Measurements from ENCODE around the gene ALKBH2.

Gene ALKBH2

DNA sequence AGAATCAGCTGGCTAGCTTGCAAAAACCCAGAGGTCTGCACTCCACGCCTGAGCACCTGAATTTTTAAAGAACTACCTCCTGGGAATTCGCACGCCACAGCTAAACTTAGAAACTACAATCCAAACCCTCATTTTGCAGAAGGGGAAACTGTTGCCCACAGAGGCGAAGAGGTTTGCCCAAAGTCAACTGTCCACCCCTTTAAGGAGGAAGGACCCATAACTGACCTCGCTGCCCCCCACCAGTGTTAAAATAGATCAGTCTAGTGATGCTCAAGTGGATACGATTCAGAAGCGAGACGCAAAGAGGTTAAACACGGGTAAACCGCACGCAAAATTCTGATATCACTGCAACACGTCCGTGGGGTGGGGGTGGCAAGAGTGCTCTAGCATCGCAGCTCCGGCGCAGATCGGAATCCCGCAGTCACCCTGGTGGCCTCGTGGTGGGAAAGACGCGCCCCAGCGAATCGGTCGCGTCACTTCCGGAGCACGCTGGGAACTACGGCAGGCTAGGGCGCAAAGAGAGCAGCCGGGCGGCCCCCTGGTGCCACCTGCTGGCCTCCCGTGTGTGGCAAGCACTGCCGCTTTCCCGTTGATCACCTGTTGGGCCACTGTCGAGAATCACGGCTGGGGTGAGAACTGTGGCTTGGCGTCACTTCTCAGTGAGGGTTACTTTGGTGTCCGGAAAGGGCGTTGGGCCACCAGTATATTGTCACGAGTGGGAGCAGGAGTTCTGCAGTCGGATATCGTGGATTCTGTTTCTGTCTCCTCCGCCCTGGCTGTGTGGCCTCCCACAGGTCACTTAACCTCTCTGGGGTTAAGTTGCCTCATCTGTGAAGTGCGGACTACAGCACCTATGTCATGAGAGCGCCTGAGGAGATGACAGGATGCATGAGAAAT lies at the start of gene ALKBH2:
TSS of gene ALKBH2 (minus strand) at position 451 of the 897 bp plus-strand sequence. CDS start 686 bp downstream, outside the sequence.
- DNase-seq, result peak; percentile 95 to 96

DNA sequence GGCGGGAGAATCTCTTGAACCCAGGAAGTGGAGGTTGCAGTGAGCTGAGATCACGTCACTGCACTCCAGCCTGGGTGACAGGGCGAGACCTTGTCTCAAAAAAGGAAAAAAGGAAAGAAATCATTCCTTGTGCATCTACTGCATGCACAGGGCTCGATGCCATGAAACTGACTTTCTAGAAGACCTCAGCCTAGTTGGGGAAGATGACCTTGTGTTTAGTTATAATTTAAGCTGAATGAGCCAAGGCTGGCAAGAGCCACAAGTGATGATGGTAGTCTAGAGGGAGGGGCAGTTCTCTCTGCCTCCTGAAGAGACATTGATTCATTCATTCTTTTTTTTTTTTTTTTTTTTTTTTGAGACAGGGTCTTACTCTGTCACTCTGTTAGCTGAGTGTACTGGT lies 47.3 kb upstream of the ALKBH2 start:
- no peak for DNase-seq

DNA sequence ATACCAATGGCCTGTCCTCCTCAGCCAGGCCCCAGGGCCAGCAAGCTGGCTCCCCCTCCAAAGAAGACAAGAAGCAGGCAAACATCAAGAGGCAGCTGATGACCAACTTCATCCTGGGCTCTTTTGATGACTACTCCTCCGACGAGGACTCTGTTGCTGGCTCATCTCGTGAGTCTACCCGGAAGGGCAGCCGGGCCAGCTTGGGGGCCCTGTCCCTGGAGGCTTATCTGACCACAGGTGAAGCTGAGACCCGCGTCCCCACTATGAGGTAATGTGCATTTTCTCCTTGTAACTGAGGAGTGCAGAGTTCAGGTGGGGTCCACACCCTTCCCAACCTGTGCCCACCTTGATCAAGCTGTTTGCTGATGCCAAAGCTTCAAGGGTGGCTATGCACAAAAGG lies 46.5 kb upstream of the ALKBH2 start:
- DNase-seq, result no peak

DNA sequence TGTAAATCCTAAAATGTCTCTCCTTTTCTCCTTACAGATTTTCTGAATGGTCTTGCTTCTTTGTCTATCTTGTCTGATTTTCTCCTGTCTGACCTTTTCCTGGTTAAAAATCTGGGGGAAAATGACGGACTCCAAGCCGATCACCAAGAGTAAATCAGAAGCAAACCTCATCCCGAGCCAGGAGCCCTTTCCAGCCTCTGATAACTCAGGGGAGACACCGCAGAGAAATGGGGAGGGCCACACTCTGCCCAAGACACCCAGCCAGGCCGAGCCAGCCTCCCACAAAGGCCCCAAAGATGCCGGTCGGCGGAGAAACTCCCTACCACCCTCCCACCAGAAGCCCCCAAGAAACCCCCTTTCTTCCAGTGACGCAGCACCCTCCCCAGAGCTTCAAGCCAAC lies 46.1 kb upstream of the ALKBH2 start:
- DNase-seq, result no peak

DNA sequence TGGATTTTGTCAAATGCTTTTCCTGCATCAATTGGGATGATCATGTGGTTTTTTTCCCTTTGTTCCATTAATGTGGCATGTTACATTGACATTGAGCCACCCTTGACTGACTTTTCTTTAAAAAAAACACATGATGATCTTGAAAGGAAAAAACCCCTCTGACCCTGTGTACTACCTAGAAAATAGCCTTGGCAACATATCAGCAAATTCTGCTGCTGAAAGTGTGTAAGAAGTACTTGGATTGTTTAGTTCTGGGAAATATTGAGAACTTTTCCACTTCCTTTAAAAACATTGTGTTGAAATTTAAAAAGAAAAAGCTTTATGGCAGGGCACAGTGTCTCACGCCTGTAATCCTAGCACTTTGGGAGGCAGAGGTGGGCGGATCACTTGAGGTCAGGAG lies 43.8 kb upstream of the ALKBH2 start:
- no peak for DNase-seq

DNA sequence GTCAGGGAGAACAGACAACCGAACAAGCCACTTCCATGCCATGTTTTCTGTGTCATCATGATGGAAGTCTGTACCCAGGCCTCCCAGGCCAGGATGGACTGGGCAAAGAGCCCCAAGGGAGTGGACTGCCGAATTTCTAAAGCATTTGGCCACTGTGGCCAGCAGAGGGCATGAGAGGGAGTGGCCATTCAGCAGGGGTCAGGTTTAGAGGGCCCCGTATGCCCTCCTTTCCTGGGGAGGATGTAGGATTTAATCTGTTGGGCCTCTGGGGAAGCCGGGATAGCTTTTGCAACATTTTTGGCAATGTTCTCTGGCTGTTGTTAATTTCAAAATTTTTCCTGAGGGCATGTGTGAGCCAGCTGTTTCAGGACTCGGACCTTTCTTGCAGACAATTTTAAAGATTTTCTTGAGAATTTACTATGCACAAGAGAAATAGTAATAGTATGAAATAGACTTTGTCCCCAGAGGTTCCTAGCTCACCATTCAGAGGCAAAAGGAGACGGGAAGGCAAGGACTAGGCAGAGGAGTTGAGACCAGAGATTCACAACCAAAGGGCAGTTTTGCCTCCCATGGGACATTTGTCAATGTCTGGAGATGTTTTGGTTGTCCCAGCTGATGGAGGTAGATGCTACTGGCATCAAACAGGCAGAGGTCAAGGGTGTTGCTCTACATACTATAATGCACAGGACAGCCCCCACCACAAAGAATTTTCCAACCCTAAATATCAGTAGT lies 41.1 kb upstream of the ALKBH2 start:
- DNase-seq, result no peak

DNA sequence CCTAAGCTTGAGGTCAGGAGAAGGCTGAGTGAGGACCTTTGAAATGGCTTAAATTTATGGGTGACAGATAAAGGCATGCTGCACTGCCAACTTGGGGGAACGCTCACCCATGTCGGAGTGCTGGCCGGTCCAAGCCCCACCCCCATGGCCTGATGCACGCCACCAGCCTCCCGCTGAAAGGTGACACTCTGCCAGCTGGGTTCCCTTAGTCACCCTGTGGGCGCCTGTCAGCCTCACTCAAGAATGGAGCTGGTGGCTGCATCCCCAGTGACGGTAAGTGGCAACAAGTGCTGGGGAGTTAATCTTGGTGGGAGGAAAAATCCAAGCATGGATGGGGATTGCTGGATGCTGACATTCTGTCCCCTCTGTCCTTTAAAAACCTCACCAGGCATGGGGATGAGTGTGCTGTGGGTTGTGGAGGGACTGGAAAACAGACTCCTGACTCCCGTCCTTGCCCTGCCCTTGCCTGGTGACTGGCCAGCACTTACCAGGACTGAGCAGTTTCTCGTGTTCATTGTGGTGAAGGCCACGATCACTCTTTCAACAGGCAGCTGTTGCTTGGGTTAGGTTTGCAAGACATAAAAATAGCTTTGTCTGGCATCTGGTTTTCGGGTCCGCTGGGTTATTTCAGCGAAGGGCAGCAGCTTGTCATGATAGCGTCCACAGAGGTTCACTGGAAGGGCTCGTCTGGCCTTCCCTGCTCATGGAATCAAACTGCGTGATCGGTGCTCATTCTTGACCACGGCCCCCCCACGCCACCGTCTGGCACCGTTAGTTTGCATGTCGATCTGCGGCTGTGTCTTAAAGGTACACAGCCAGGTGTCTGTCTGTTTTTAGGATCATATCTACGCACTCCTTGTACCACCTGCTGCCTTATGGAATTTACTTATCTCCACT lies 38.1 kb upstream of the ALKBH2 start:
- no peak for DNase-seq

DNA sequence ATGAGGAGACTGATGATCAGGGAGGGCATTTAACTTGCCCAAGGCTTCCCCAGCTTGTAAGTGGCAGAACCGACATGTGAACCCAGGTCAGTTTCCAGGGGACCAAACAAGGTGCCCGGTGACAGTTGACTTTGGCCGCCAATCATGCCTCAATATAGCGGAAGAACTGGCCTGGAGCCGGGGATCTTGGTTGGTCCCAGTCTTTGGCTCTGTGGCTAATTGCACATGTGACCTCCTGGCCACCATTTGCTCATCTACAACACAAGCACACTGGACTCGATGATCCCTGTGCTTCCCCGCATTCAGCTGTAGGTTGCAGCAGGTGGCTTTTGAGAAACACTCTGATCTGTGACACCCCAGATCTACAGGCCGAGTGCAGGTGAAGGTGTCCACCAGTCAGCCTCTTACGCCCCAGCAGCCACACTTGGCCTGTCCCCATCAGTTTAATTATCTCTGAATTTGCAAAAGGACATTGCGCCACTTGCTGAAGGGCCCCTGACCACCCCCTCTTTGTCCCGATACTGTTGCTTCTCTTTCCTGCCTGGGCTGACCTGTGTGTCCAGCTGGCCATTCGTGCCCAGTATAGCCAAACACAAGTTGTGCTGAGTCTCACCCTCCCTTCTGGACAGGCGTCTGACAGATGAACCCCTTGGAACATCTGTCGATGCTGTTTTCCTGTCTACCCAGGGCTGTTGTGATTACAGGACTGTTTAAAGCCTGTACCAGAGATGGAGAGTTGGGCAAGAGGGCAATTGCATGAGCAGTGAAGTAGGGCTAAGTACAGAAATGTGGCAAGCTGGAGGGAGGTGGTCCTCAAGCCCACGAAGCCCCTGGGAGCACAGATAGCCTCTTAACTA lies 37.3 kb upstream of the ALKBH2 start:
- no peak for DNase-seq

DNA sequence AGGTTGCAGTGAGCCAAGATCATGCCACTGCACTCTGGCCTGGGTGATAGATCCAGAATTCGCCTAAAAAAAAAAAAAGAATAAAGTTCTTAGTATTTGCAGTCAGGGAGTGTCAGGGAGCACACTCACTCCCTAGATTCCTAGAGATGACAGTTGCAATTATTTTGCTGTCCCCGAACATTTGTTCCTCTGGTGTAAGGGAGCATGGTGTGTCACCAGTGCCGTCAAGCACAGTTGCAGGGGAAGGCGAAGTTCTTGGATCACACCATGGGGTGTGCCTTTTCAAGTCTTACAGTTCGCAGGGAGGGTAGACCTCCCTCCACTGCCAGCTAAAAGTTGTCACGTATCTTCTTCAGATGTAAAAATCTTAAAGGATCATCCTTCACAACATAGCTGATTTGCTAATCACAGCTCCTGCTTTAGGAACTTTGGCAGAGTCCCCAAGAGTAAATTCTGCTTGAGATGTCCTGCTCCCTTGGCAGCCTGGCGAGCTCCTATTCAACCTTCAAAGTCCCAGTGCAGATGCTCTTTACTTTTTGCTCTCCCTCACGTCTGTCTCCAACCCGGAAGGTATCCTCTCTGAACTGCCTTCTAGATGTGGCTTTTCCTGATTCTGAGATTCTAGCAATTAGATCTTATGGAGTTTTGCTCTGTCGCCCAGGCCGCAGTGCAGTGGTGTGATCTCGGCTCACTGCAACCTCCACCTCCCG lies 34.4 kb upstream of the ALKBH2 start:
- no peak for DNase-seq

DNA sequence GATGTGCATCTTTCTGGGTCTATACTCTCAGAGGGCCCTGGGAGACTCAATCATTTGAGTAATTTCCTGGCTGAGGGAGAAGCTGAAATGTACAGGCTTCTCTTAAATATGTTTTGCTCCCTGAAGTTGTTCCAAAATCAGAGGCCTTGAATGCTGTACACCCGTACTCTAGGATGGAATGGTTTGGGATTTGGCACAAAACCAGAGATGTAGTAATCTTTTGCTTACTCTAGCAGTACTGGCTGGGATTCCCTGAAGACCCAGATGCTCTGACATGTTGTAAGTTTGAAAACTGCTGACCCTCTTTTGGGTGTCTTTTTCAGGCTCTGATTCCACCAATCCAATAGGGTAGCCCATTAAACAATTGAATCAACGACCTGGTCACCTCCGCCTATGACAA lies 33.5 kb upstream of the ALKBH2 start:
- no peak for DNase-seq

DNA sequence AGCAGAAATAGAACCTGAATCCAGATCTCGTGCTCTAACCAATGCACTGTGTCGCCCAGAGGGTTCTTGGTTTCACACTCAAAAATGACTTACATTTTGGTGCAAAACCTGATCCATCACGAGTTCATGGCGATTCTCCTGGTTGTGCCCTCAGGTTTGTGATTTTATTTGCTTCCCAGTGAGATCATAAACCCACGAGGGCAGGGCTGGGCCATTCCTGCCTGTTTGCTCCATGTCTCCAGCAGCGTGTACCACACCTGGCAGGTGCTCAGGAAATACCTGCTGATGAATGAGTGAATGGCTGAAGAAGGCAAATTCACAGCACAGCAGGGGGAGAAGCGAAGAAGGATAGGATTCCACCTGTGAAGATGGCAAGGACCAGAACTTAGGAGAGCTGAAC lies 32.5 kb upstream of the ALKBH2 start:
- no peak for DNase-seq

DNA sequence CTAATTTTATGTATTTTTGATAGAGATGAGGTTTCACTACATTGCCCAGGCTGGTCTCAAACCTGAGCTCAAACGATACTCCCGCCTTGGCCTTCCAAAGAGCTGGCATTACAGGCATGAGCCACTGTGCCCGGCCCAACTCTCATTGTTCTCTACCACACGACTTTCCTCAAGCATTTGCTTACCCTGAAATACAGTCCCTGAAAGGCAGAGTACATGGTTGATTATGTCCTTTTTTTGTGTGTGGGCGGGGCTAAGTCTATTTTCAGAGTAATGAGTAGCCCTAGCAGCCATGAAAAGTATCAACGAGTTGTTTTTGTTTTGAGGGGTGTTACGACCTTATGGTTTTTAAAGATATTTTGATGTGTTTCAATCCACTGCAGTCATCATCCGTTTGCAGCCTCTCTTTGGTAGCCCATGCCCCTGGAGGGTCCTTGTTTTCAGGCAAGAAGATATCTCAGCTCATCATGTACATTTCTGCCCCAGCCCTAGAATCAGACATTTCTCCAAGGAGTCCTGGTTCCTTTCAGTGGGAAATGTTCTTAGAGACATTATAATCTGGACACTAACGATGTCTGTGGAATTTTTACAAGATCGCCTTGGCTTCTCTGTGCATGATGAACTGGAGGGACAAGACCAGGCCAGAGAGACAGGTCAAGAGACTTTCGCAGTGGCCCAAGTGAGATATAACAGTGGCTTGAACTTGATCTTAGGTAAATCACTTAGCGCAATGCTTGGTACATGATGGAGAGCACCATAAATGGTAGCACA lies 31.8 kb upstream of the ALKBH2 start:
- DNase-seq, result no peak

DNA sequence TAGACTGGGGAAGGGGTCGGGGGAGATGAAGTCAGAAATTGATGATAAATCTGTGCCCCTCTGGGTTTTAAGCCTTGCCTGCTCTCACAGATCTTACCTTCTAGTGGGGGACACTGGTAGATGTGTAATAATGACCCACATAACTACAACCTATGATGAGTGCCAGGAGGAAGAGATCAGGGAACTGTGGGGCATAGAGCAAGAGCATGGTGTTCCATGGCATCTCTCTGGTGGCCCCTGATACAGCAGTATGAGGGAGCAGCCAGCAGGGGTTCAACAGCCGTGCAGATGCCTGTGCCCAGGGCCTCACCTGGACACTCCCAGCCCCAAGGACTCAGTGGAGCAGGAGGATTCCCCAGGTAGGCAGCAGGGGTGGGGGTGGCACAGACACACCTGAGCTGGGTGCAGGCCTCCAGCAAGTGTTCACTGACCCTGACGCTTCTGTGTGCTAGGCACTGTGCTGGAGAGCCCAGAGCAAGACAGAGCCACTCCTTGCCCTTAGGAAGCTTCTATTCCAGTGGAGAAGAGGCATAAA lies 28.1 kb upstream of the ALKBH2 start:
- no peak for DNase-seq

DNA sequence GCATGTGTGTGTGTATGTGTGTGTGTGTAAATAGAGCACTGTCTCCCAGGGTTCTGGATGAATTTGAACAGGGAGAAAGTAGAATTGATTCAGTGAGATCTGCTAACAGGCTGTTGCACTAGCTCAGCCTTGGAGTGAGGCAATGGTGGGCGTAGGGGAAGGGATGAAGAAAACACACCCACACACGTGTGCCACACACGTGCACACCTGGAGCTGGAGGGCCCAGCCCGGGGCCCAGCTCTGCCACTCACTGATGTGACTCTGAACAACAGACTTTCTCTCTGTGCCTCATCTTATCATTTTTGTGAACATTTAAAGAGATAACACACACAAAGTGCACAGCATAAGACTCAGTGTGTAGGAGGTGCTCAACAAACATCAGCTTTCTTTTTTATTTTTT lies 27.3 kb upstream of the ALKBH2 start:
- no peak for DNase-seq

DNA sequence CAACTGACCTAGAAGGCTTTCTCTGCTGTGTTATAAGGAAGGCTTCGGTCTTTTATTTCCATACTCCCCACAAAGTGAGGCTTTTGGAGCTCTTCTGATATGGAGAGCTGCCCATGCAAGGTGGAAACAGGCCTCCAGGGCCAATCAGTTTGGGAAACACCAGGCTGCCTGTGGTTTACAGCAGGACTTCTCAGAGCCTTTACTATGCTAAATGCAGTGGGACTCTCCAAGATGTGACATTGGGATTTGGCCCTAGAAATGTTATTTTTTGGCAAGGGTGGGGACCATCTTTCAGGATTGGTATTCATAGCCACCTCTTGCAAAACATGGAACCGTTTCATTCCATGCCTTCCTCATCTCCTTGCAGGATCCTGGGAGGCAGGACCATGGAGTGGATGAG lies 26.8 kb upstream of the ALKBH2 start:
- no peak for DNase-seq

DNA sequence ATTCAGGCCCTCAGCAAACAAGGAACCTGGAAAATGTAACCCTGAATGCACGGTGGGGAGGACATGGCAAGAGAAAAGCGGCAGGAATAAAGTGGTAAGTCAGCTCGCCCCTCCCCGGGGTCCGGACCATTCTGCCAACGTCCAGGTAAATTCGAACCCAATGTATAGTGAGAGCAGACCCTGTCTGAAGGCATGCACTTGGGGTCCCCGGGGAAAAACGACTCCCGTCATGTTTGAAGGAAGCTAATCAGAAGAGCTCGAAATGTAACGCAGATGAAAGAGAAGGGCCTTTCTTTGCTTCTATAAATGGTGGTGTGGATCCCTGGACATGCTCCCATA lies 23.3 kb upstream of the ALKBH2 start:
- no peak for DNase-seq

DNA sequence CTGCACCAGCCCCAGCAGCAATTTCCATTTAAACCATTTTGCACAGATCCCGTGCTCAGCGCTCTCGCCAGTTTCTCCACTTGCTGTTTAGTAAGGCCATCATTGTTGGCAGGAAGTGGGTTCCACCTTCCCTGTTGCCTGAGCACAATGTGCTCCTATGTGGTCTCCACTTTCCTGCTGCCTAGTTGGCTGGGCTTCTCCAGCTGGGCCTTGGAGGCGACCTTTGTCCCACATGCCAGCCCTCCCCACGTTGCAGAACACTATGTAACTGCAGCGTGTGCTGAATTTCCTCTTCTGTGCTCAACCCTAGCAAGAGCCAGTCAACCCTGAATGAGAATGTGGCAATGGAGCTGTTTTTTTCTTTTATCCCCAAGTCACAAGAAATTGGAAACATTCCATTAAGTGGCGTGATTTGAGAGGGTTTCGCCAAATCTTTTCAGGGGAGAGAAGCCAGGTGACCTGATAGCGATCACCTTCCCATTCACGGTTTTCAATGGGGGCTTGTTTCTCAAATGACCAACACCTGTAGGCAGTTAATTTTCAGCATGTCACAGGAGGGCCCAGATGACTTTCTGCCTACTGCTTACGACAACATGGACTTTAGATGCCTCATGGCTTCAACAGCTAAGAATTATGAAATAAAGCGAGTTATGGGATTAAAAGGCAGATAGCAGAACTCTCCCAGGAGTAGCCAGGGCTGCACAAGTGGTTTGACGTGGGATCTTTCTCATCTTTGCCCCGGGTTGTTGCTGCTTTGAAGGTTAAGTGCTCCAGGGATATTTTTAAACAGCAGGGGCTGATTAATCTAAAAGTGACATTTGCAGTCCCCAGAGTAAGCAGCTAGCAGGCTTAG lies 22.7 kb upstream of the ALKBH2 start, which contains the start of gene ACACB:
TSS of gene ACACB (plus strand) at position 830 of the 853 bp plus-strand sequence. CDS start 22,819 bp downstream, outside the sequence.
- no peak for DNase-seq

DNA sequence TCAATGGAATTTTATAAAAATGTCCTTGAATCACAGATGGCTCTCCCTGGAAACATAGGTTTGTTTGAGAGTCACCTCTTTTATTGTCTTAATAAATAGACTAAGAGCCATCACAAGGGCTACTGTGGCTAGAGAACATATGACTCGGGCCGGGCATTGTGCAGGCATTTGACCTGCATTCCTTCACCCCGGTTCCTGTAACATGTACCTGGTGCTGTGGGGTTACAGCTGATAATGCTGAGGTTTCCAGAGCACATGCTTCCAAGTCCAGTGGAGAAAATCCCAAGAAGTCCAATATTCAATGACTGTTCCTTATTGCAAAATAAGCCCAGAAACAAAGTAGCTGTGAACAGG lies 22.1 kb upstream of the ALKBH2 start:
- no peak for DNase-seq

DNA sequence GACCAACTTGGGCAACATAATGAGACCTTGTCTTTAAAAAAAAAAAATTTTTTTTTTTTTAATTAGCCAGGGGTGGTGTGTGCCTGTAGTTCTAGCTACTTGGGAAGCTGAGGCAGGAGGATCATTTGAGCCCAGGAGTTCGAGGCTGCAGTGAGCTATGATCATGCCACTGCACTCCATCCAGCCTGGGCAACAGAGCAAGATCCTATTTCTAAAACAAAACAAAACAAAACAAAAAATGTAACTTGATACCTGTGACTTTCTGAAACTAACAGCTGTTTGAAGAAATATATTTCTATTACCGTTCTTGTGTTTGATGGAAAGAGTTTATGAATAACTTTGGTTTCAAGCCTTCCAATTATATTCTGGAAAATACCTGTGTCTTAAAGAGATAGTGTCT lies 21.4 kb upstream of the ALKBH2 start:
- DNase-seq, result no peak

All from stimulated activated CD4-positive, alpha-beta T cell treated with anti-CD3 and anti-CD28 coated beads, Interleukin-2, amount 100 ng/mL, for 24 hours (primary cell).